ENCODE data around the gene ZDHHC6. TPM values are rescaled to one million over a fixed set of nuclear protein-coding genes. Genes with fewer than 3 reads are reported as not detected.

Gene ZDHHC6
- polyA plus RNA-seq, 1 experiment = 37.5 TPM

DNA sequence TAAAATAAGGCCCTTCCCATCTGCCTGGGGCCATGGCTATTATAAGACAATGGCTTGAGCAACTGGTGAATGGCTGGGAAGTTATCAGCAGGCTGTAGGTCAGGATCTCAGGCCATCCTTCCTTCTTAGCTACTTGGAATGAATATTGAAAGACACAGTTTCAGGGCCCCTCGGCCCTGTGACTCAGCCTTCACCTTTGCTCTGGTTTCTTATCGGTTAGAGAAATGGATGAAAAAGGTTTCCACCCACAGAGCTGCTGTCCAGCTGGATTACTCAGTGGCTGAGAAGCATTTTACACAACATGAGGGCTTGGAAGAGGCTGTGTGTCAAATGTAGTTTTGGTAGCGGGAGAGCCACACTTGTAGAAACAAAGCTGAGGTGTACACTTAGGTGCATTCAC, 63.4 kb downstream of the ZDHHC6 start:
- CTCF ChIA-PET = interaction anchor here (0.6 to 0.8 kb wide), 3 partner anchors 88 to 1002 kb away, joined by 3 read pairs; no protein-coding TSS in a partner anchor
- TF ChIP-seq CTCF (IDR thresholded peaks at IDR 0.05; ENCODE audit: low read depth, low read length) = no peak
- POLR2A ChIA-PET = no interaction called here

GRCh38 chr10:112382515-112383235, 64.0 kb downstream of the ZDHHC6 start:
- no peak for TF ChIP-seq CTCF (IDR thresholded peaks at IDR 0.05; ENCODE audit: low read depth, low read length)
- ChIA-PET POLR2A (no interaction called here), CTCF (interaction anchor here (0.8 kb wide), 1 partner anchor 1002 kb away, joined by 3 read pairs; no protein-coding TSS in a partner anchor)
- DNase-seq (ENCODE audit: low read depth, low spot score) = no peak
- H3K9me3 ChIP-seq (ENCODE audit: control insufficient read depth, insufficient read depth, low read length) = no peaks in the 10 kb centered on the region
- H3K4me3 ChIP-seq (ENCODE audit: low read depth, low read length) = no peak overlapping the region
- H3K27me3 ChIP-seq (ENCODE audit: control insufficient read depth, insufficient read depth, low read length) = no peaks in the 10 kb centered on the region
- no peak overlapping the region for H3K27ac ChIP-seq (ENCODE audit: low read depth, low read length)

More for the DNA sequence above, 63.4 kb downstream of the ZDHHC6 start:
- Histone ChIP-seq H3K9me3 (ENCODE audit: control insufficient read depth, insufficient read depth, low read length) (no peaks in the 10 kb centered on the region), H3K27me3 (ENCODE audit: control insufficient read depth, insufficient read depth, low read length) (no peaks in the 10 kb centered on the region), H3K27ac (ENCODE audit: low read depth, low read length) (no peak overlapping the region), H3K4me3 (ENCODE audit: low read depth, low read length) (no peak overlapping the region)
- peak; percentile 21 for DNase-seq (ENCODE audit: low read depth, low spot score)

Other genes with a start within 250 kb of the ZDHHC6 start
- gene TECTB, start 163.5 kb downstream of the ZDHHC6 start, polyA plus RNA-seq (2011; rRNA removed) = not detected in 2 replicates
- gene ACSL5, start 72.8 kb downstream of the ZDHHC6 start, polyA plus RNA-seq (2011; rRNA removed) = 1.8 and 2.0 TPM in 2 replicates
- 17.1 and 20.4 TPM in 2 replicates for gene VTI1A, start 301 bp upstream of the ZDHHC6 start, polyA plus RNA-seq (2011; rRNA removed)

Data from AG04450 (cell line).